ENCODE data around the gene SVEP1.

- TF ChIP-seq EP300 (IDR thresholded peaks at IDR 0.05; ENCODE audit: low read depth) (no peak), CTCF (IDR thresholded peaks at IDR 0.05) (no peak)
Observed at GRCh38 chr9:110543631-110544051, 35.9 kb downstream of the SVEP1 start.
